ENCODE data around the gene GPR4.

Gene GPR4

DNA sequence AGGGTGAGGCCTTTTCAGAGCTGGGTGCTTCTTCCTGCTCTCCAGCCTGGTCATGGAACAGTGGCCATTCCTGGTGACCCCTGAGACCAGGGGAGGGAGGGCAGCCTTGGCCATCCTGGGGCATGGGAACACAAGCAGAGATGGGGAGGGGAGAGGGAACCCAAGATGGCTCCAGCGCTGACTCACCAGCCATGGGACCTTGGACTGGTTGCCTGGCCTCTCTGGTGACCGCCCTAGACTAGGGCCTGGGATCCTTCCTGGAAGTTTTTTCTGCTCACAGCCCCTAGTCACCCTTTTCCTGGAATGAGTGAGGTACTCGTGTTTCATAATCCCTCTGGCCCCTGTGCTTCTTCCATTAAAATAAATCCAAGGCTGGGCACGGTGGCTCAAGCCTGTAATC lies 14.1 kb downstream of the GPR4 start:
- no peak for FAIRE-seq

DNA sequence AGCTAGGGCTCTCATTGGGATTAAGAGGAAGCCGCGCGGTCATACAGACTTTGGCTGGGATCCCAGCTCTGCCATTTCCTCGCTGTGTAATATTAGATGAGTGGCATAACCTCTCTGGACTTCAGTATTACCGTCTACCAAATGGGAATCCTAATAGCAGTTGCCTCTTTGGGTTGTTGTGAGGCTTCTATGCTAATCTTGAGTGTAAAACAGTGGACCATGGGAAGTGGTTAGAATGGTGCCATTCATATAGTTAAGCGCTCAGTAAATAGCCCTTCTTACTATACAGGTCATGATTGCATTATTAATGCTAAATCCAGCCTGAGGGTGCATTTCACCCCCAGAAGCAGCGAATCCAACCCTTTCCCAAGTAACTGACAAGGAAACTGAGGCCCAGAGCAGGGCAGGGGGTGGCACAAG lies 16.8 kb downstream of the GPR4 start:
- FAIRE-seq, result no peak

DNA sequence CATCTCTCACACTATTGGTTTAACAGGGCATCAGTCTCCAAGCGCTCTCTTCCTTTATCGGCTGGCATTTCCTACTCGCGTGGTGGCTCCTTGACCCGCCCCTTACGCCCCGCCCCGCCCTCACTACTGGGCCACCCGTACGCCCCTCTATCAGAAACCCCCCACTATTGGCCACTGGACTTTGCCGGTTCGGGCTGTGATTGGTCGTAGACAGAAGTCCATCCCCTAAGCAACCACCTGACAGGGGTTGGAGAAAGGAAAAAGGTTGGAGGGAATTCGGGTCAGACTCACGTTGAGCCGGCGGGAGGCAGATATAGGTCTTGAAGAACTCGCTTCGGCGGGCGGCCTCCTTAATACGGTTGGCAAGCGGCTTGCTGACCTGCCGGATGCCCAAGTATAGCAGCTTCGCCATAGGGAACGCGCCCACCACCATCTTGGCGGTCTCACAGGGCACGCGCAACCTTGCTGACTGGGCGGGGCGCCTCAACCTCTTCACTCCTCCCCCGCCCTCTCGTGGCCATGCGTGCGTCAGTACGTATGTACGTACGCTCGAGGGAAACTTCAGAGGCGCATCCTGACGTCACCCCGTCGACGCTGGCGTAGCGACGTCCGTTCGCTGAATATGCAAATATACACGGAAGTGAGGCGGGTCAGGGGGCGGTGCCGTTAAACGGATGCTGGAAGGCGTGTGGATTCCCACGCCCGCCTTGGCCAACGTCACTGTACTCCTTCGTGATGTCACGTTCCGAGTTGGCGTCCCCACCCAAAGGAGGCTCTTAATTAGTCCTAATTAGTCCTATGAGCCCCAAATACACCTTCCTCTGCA lies 17.5 kb downstream of the GPR4 start, which contains the start of gene OPA3:
Gene OPA3 (minus strand): TSS at position 471 of the 826 bp plus-strand sequence. CDS start 38 bp downstream, at position 433.
- peak; percentile 93 for FAIRE-seq

GRCh38 chr19:45581576-45581975 lies 20.4 kb downstream of the GPR4 start:
- no peak for FAIRE-seq

GRCh38 chr19:45578861-45579260 lies 23.2 kb downstream of the GPR4 start:
- no peak for FAIRE-seq

DNA sequence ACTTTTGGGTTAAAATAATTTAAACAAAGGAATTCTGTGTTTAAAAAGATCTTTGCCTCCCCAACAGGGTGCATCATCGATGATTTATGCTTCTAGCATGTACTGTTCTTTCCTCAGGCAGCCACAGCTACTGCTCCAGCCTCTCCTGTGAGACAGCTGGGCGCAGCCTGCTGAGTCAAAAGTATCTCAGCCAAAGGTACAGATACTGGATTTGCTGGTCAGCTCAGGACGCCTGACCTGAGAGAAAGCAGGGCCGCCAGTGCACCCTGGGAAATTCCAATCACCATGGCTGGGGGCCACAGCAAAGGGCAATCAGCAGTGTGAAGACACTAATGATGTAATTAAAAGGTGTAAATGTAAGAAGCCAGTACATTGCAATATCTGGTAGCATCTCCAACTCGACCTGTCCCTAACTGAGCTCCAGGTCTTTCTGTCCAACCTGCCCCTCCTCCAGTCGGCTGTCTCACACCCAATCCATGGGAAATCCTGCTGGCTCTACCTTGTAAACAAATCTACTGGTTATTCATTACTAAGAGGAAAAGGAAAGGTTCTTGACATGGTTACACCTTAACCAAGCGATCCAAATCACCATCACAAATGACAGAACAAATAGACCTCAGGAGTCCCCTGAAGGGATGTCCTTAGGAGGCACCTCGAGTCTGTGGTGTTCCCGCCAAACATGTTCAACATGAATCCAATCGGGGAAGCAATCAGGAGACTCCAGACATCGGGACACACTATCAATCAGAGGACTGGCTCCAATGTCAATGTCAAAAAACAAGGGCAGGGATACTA lies 24.7 kb downstream of the GPR4 start:
- FAIRE-seq, result no peak

GRCh38 chr19:45576682-45577081 lies 25.3 kb downstream of the GPR4 start:
- FAIRE-seq, result no peak

- FAIRE-seq, result no peak
Measured at GRCh38 chr19:45575216-45575615, 26.8 kb downstream of the GPR4 start.

GRCh38 chr19:45574526-45574925 lies 27.5 kb downstream of the GPR4 start:
- FAIRE-seq, result no peak

DNA sequence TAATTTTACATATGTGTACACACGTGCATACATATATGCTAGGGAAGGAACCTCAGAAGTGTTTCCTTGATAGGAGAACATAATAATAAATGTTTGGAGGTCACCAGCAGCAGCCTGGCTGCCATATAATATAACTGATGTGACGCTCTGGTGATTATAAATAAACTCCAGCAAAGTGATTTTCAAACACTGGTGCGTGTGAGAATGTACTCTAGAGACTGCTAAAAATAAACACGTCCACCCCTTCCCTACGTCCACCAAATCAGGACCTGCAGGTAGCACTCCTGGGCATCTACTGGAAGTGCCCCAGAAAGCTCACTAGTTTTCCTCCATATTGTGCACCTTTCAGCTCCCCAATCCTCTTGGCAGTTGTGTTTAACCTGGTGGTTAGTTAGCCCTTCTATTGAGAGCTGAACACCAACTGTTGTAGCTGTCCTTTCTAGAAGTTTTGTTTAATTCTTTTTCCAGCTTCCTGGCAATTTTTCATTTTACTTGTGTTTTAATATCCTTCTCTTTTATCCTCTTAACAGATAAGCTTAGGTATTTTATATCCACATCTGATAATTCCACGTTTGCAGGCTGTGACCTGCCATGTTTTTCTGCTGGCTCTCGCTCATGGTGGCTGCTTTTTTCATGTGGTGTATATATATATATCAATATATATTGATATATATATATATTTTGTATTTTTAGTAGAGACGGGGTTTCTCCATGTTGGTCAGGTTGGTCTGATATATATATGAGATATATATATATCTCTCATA lies 30.4 kb downstream of the GPR4 start:
- FAIRE-seq, result no peak

- FAIRE-seq, result no peak
Measured at GRCh38 chr19:45569619-45570421, 32.2 kb downstream of the GPR4 start.

- FAIRE-seq, result no peak
Measured at GRCh38 chr19:45568732-45569131, 33.3 kb downstream of the GPR4 start.

DNA sequence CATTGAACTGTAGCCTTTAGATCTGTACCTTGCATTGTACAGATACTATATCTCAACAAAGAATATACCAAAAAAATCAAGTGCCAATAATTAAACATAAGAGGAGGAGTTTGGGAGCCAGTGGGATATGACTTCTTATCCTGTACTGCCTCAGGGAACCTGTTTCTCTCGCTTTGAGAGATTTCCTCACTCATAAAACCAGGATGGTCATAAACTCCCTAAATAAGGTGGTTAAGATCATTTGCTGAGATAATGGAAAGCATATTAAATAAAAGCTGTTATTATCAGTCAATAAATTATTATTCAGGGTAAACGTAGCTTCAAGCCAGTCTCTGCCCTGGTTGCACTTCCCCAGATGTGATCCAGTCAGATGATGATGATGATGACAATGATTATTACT lies 34.4 kb downstream of the GPR4 start:
- FAIRE-seq, result no peak

- FAIRE-seq, result no peak
Measured at GRCh38 chr19:45564131-45564780, 37.8 kb downstream of the GPR4 start.

- no peak for FAIRE-seq
Measured at GRCh38 chr19:45560686-45561085, 41.3 kb downstream of the GPR4 start.

GRCh38 chr19:45560038-45560437 lies 42.0 kb downstream of the GPR4 start:
- FAIRE-seq, result no peak

GRCh38 chr19:45558399-45558878 lies 43.6 kb downstream of the GPR4 start:
- FAIRE-seq, result no peak

DNA sequence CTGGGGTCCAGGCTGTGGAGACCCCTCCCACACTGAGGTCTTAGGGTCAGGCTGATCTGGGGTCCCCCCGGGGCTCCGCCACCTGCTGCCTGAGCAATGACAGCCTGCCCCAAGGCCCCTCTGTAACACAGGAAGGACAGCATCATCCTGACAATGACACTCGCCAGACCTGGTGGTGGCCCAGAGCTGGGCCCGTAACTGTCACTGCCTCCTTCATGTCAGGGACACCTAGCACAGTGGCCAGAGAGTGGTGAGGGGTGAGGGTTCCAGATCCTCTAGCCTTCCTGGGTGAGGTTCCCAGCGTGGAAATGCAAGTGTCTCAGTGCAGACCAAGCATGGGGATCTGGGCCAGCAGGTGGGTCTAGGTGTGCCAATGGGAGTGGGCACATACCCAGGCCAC lies 45.2 kb downstream of the GPR4 start:
- FAIRE-seq, result no peak

DNA sequence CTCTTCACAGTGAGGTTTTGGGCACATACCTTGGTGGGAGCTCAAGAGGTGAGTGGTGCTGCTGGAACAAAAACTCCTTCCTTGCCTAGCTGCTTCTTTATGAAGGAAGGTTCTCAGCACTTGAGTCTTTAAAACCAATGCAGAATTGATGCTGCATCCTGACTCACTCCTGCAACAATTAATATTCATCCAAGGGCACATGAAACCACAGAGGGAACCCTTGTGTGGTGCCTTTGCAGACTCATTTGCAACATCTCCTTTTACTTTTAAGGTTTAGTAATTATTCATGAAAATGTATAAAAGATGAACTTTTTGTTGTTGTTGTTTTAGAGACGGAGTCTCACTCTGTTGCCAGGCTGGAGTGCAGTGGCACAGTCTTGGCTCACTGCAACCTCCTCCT lies 47.5 kb downstream of the GPR4 start:
- FAIRE-seq, result no peak

DNA sequence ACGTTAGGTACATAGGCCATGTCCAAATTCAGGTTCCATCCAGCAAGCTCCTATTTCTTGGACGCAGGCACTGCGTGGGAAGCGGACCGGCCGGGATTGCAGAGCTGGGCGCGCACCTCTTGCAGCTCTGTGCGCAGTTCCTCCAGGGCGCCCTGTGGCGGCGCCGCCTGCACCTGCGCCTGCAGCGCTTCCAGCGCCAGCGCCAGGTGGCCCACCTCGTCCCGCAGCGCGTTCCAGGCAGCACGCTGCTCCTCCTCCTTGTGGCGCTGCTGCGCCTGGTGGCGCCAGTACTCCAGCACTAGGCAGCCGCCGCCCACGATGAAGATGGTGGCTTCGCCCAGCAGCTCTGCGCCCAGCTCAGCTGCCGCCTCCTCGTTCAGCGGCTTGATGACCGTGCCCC lies 48.5 kb downstream of the GPR4 start:
- no peak for FAIRE-seq

- no peak for FAIRE-seq
Measured at GRCh38 chr19:45547965-45548609, 53.9 kb downstream of the GPR4 start.

All from TTC549 (cell line).